Stimulated activated CD4-positive, alpha-beta T cell treated with anti-CD3 and anti-CD28 coated beads, Interleukin-2, amount 100 ng/mL, for 4 hours (primary cell): Measurements from ENCODE around the gene CYYR1.

Experiments used
- DNase-seq: peaks from one replicate; pipeline ENCODE4 v3.0.0-alpha.2; 2020; ENCODE audit warnings: low read depth

Gene CYYR1

DNA sequence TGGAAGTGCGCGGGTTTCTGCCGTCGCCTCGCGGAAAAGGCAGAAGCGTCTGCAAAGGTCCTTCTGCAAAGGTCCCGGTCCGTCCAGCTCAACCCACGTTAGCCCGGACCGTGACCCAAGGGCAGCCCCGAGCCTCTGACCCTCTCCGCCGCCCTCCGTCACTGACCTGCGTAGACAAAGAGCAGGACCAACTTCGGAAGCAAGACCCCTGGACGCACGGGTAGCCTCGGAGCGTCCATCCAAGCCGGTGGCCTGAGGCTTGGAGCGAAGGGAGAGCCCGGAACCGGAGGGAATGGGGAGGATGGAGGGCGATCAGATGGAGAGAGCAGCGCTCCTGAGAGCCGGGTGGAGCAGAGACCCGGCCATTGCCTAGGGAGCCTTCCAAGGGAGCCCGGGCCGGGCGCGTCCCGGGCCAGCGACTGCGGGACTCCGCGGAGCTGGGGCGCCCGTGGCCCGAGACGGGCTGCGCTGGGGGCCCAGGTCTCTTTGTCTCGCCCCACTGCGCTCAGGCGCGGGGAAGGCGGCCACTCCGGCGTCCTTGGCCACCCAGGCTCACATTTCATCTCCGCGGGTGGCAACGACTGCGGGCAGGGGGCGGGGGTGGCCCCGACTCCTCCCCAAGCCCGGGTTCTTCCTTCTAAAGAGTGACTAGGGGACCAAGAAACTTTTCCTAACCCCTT, at the start of gene CYYR1:
TSS of gene CYYR1 (minus strand) at position 585 of the 680 bp plus-strand sequence. CDS start at position 239, 346 bp downstream.
- no peak for DNase-seq

- no peak for DNase-seq
Observed at GRCh38 chr21:26617176-26617575, 44.1 kb upstream of the CYYR1 start.

GRCh38 chr21:26614251-26614650, 41.2 kb upstream of the CYYR1 start:
- no peak for DNase-seq

DNA sequence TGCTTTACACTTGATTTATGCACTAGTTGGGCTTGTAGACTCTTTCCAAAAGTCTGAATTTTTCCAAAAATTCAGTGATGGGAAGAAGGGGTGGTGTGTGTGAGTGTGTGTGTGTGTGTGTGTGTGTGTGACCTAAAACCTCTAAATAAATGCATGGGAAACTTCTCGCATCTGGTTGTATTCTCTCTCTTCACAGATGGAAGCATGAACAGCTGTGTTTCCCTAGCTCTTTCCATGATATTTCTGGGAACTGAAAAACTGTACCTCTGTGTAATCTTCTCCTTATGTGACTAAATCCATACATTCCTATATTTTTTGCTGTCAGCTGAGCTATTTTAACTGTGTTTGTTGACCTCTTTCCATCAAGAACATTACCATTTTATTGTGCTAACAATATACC, 26.2 kb upstream of the CYYR1 start:
- DNase-seq = no peak

- DNase-seq = no peak
Observed at GRCh38 chr21:26597981-26598380, 24.9 kb upstream of the CYYR1 start.

- DNase-seq = no peak
Observed at GRCh38 chr21:26597031-26597430, 23.9 kb upstream of the CYYR1 start.

- no peak for DNase-seq
Observed at GRCh38 chr21:26595971-26596370, 22.9 kb upstream of the CYYR1 start.

- DNase-seq = no peak
Observed at GRCh38 chr21:26593800-26594199, 20.7 kb upstream of the CYYR1 start.

DNA sequence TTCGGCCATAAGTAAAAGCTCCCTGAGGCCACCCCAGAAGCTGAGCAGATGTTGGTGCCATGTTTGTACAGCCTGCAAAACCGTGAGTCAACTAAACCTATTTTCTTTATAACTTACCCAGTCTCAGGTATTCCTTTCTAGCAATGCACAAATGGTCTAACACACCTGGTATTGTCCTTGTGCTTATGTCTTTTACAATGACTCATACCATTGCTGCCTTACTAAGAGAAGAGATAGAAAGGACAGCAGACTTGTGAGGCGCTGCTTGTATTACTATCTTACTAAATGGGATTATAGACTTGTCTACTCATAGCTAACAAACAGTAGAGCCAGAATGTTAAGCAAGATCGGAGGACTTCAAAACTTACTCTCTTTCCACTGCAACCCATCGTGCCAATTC, 18.5 kb upstream of the CYYR1 start:
- no peak for DNase-seq

- DNase-seq = no peak
Observed at GRCh38 chr21:26588446-26588845, 15.4 kb upstream of the CYYR1 start.

GRCh38 chr21:26587736-26588201, 14.7 kb upstream of the CYYR1 start:
- DNase-seq = no peak

GRCh38 chr21:26583769-26584168, 10.7 kb upstream of the CYYR1 start:
- no peak for DNase-seq

DNA sequence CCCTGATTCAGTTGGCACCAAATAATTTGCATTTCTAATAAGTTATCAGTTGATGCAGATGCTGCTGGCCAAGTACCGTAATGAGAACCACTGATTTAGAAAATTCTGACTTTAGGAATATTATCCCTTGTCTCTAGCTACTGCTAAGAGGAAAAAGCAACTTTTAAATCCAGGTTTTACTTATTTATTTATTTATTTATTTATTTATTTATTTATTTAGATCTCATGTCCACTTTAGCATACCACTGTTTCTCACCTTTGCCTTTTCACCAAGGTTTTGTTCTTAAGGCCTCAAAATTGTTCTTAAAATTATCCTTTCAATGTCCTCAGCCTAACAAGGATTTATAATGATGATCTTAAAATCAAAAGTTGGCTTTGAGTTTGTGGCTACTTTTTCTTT, 8.7 kb upstream of the CYYR1 start:
- no peak for DNase-seq

GRCh38 chr21:26572076-26572701, 897 bp downstream of the CYYR1 start:
- DNase-seq = no peak

DNA sequence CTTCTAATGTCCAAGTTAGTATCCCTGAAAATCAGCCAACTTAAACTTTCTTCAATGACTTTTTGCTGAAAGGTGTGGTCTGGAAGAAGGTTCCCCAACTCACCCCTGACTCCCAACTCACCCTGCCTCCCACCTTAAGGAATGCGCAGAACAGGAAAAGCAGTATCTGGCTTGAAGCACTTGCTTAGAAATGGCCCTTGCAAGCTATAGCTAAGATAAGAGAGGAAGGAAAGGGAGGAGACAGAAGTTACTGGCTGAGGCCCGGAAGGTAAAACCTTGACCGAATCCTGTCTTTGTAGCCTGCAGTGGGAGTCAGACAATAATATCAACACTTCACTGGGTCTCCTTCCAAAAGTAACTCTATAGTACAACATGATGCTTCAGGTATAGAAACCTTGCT, 2.9 kb downstream of the CYYR1 start:
- no peak for DNase-seq

DNA sequence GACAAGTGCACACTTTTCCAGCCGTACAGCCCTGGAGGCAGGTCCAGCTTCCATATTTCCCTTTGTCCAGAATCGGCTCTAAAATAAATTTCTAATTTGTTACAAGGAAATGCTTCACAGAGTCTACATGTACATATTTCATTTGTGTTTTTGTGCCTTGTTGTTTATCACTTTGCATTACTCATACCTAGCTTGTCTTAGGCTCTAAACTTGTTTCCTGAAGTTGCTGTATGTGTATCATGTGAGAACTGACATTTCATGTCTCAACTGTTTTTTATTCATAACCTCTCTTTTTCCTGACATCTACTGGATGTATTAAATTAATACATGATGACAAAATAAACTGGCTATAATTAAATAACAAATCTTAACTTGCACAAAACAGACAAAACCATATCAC, 7.5 kb downstream of the CYYR1 start:
- DNase-seq = no peak

- DNase-seq = no peak
Observed at GRCh38 chr21:26565111-26565510, 8.0 kb downstream of the CYYR1 start.

DNA sequence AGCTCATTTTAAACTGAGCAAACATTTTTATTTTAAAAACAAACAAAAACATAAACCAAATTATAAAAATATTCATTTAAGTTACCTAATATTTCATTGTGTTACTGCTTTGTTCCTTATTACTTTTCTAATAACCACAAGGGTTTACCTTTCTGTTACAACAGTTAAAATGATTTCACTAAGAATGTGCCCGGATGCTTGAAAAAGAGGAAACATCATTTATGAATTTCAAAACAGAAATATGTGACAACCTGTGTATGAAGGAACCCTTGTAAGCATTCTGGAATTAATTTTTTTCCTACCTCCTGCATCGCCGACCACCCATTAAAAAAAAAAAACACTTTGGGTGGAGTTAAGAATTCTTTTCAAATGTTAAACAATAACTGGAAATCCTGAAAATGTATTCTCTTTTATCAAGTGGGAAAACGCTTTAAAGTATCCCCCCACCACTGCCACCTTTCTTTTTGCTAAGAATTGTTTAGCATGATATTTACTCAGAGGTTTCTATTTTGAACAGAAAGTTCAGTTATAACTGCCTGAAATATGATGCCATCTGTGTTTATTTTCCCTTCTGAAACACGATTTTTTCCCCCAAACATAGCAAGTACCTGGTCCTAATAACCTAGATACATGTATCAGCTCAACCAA, 9.1 kb downstream of the CYYR1 start:
- DNase-seq = no peak

- DNase-seq = no peak
Observed at GRCh38 chr21:26560612-26561011, 12.5 kb downstream of the CYYR1 start.

GRCh38 chr21:26559099-26559498, 14.0 kb downstream of the CYYR1 start:
- no peak for DNase-seq

GRCh38 chr21:26557106-26557505, 16.0 kb downstream of the CYYR1 start:
- DNase-seq = no peak

DNA sequence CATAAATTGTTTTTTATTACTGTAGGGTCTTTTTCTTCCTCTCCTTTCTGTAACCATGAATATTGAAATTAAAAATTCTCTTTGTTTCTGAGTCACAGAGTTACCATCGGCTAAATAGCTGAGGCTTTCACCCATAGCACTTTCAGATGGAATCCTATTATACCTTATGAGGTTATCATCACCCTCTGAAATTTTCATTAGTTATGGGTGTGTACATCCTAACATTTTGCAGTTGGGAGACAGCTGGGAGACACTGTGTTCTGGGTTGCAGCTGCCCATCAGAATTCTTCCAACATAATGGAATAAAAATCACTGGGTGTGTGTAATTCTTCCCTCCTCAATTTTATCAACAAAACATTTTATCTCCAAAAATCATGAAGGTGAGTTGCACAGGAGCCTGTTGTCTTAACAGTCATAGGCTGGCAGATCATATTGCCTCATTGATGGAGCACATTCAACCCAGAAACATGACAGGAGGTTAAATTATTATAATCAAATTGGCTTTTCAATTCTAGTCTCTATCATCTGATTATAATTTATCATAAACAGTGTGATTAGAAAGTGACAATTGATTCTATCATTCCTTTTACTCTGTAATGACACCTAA, 17.4 kb downstream of the CYYR1 start:
- DNase-seq = no peak

- no peak for DNase-seq
Observed at GRCh38 chr21:26554365-26554764, 18.7 kb downstream of the CYYR1 start.
